PC-3 (cell line): ENCODE measurements around the gene EPB41L4B. TPM values are rescaled to one million over a fixed set of nuclear protein-coding genes. Genes with fewer than 3 reads are reported as not detected.

Experiments used
- ATAC-seq: fragments of 200-7000 bp; cut with Tn5 transposase; 2 replicates; pipeline ENCODE4 v1.9.1; 2020; ENCODE audit warnings: mild to moderate bottlenecking, moderate library complexity
- BruUV-seq: library from RNA; stranded (reverse); fragments of 400-500 nt; replicated peaks from 2 replicates; lab custom pipeline; 2021; lab: Mats Ljungman, UMichigan
- CTCF ChIA-PET: fragments of 300-600 bp; sonication (Branson Sonifier 250); formaldehyde crosslinking; loops from one replicate; lab custom pipeline; 2022; ENCODE audit warnings: antibody characterized with exemption; lab: Charles Lee
- POLR2A ChIA-PET: fragments of 300-600 bp; sonication (Branson Sonifier 250); formaldehyde crosslinking; loops from one replicate; lab custom pipeline; 2022; ENCODE audit warnings: antibody characterized with exemption; ENCODE audit not compliant: unreplicated experiment; lab: Charles Lee
- DNase-seq: peaks from one replicate; pipeline ENCODE4 v3.0.0-alpha.2; 2015
- H2AFZ ChIP-seq: fragments of 300-600 bp; sonication (generic); 2 replicates; pipeline ENCODE4 v1.6.0; 2016; ENCODE audit warnings: antibody characterized with exemption, low read length
- H3F3A ChIP-seq: fragments of 300-600 bp; sonication (generic); one replicate; pipeline ENCODE4 v1.6.0; 2017; ENCODE audit warnings: antibody characterized with exemption, low read length, control low read depth, mild to moderate bottlenecking; ENCODE audit not compliant: unreplicated experiment
- H3K27ac ChIP-seq: fragments of 300-600 bp; sonication (generic); 2 replicates; pipeline ENCODE4 v1.5.1; 2016; ENCODE audit warnings: mild to moderate bottlenecking, low read length
- H3K27me3 ChIP-seq: fragments of 300-600 bp; sonication (generic); 2 replicates; pipeline ENCODE4 v1.6.1; 2016; ENCODE audit warnings: low read length, mixed read lengths
- H3K36me3 ChIP-seq: fragments of 300-600 bp; sonication (generic); 2 replicates; pipeline ENCODE4 v1.6.1; 2016; ENCODE audit warnings: low read depth, mixed run types, low read length, mixed read lengths
- H3K4me1 ChIP-seq: fragments of 300-600 bp; sonication (generic); 2 replicates; pipeline ENCODE4 v1.5.1; 2016; ENCODE audit warnings: low read length; ENCODE audit not compliant: insufficient read depth
- H3K4me2 ChIP-seq: fragments of 300-600 bp; sonication (generic); 2 replicates; pipeline ENCODE4 v1.6.0; 2016; ENCODE audit warnings: low read length
- H3K4me3 ChIP-seq: fragments of 300-600 bp; sonication (generic); 2 replicates; pipeline ENCODE4 v1.5.1; 2016; ENCODE audit warnings: mild to moderate bottlenecking, low read length, mixed read lengths
- H3K79me2 ChIP-seq: fragments of 300-600 bp; sonication (generic); 2 replicates; pipeline ENCODE4 v1.6.1; 2017; ENCODE audit warnings: low read length, mixed read lengths
- H3K9ac ChIP-seq: fragments of 300-600 bp; sonication (generic); 2 replicates; pipeline ENCODE4 v1.6.0; 2016; ENCODE audit warnings: mild to moderate bottlenecking, low read length
- H3K9me2 ChIP-seq: fragments of 300-600 bp; sonication (generic); replicated peaks from 2 replicates; pipeline ENCODE4 v1.6.1; 2016; ENCODE audit warnings: mixed run types, low read length, mixed read lengths
- H3K9me3 ChIP-seq: fragments of 300-600 bp; sonication (generic); 2 replicates; pipeline ENCODE4 v1.6.1; 2016; ENCODE audit warnings: low read length, mixed read lengths
- H4K20me1 ChIP-seq: fragments of 300-600 bp; sonication (generic); 2 replicates; pipeline ENCODE4 v1.6.1; 2016; ENCODE audit warnings: low read length, mixed read lengths
- CTCF ChIP-seq: fragments of 300-600 bp; sonication (generic); conservative IDR thresholded peaks from 2 replicates; pipeline ENCODE4 v1.5.1; 2017; ENCODE audit warnings: antibody characterized with exemption, low read depth, mild to moderate bottlenecking, low read length
- EZH2 ChIP-seq: fragments of 300-600 bp; sonication (generic); IDR thresholded peaks from one replicate; pipeline ENCODE4 v1.6.1; 2017; ENCODE audit warnings: antibody characterized with exemption, mild to moderate bottlenecking, low read length; ENCODE audit not compliant: unreplicated experiment
- EZH2phosphoT487 ChIP-seq: fragments of 300-600 bp; sonication (generic); IDR thresholded peaks from 2 replicates; pipeline ENCODE4 v1.6.1; 2018; ENCODE audit warnings: mild to moderate bottlenecking, antibody characterized with exemption, low read length, borderline replicate concordance
- intact Hi-C: fragments of 100-400 bp; cut with micrococcal nuclease; formaldehyde crosslinking; loops from 2 replicates; pipeline ENCODE4 v1.9.0; 2023
- total RNA-seq: library from RNA; depleted of rRNA; stranded (reverse); fragments of >200 nt; gene quantifications from 2 replicates; pipeline ENCODE4 v1.2.3, GENCODE V29; 2014

The EPB41L4B gene
- total RNA-seq, 1 experiment from 2014 or later: 11.2 TPM

GRCh38 chr9:109159583-109159982 lies 161.3 kb downstream of the EPB41L4B start:
- DNase-seq: no peak
- Histone ChIP-seq H3K4me3 (no peak overlapping the region), H3K27me3 (no peaks in the 10 kb centered on the region), H3K9me2 (no peaks in the 10 kb centered on the region), H3K9ac (no peak overlapping the region), H3K27ac (no peak overlapping the region), H3K9me3 (no peaks in the 10 kb centered on the region), H3K79me2 (no peaks in the 10 kb centered on the region), H2AFZ (no peak overlapping the region), H3F3A (no peaks in the 10 kb centered on the region), H3K4me2 (no peak overlapping the region), H3K36me3 (no peaks in the 10 kb centered on the region), H4K20me1 (no peaks in the 10 kb centered on the region), H3K4me1 (no peaks in the 10 kb centered on the region)
- intact Hi-C loops: no loop called here
- POLR2A ChIA-PET: no interaction called here
- ATAC-seq: no peak
- BruUV-seq: no TSS peak
- no peak for TF ChIP-seq EZH2
- CTCF ChIA-PET: no interaction called here

- ATAC-seq: no peak
- intact Hi-C loops: no loop called here
Measured at GRCh38 chr9:109158651-109159050, 162.2 kb downstream of the EPB41L4B start.

GRCh38 chr9:109156708-109157107 lies 164.2 kb downstream of the EPB41L4B start:
- TF ChIP-seq EZH2 (no peak), CTCF (no peak), EZH2phosphoT487 (no peak)
- ChIA-PET POLR2A (no interaction called here), CTCF (no interaction called here)
- H3K9ac ChIP-seq: no peak overlapping the region
- H3K27me3 ChIP-seq: no peaks in the 10 kb centered on the region
- H3K4me2 ChIP-seq: no peak overlapping the region
- intact Hi-C loops: no loop called here
- no peaks in the 10 kb centered on the region for H3K4me1 ChIP-seq
- no peaks in the 10 kb centered on the region for H3F3A ChIP-seq
- H3K27ac ChIP-seq: no peak overlapping the region
- H4K20me1 ChIP-seq: no peaks in the 10 kb centered on the region
- no peak overlapping the region for H3K4me3 ChIP-seq
- no peaks in the 10 kb centered on the region for H3K79me2 ChIP-seq
- H3K36me3 ChIP-seq: no peaks in the 10 kb centered on the region
- no peaks in the 10 kb centered on the region for H3K9me2 ChIP-seq
- H3K9me3 ChIP-seq: no peaks in the 10 kb centered on the region
- no peak for ATAC-seq
- DNase-seq: no peak
- no TSS peak for BruUV-seq
- H2AFZ ChIP-seq: no peak overlapping the region

More at GRCh38 chr9:109158651-109159050, 162.2 kb downstream of the EPB41L4B start:
- H4K20me1 ChIP-seq: no peaks in the 10 kb centered on the region
- no peak for TF ChIP-seq EZH2phosphoT487
- no peak for TF ChIP-seq EZH2
- TF ChIP-seq CTCF: no peak
- no peak overlapping the region for H3K27ac ChIP-seq
- no peaks in the 10 kb centered on the region for H3K79me2 ChIP-seq
- no peak overlapping the region for H3K4me2 ChIP-seq
- no peaks in the 10 kb centered on the region for H3K9me2 ChIP-seq
- H3K4me3 ChIP-seq: no peak overlapping the region
- H3K9me3 ChIP-seq: no peaks in the 10 kb centered on the region
- H3K4me1 ChIP-seq: no peaks in the 10 kb centered on the region
- no peaks in the 10 kb centered on the region for H3F3A ChIP-seq
- ChIA-PET POLR2A (no interaction called here), CTCF (no interaction called here)
- DNase-seq: no peak
- no peak overlapping the region for H3K9ac ChIP-seq
- H2AFZ ChIP-seq: no peak overlapping the region
- no peaks in the 10 kb centered on the region for H3K36me3 ChIP-seq
- no TSS peak for BruUV-seq
- H3K27me3 ChIP-seq: no peaks in the 10 kb centered on the region
